BJ (cell line): ENCODE results near the gene HCN3. TPM values are rescaled to one million over a fixed set of nuclear protein-coding genes. Genes with fewer than 3 reads are reported as not detected.
A peak's percentile ranks its signal among the peaks of the same experiment; 100 is the strongest.

Source experiments
- CTCF ChIA-PET: fragments of 350-600 bp; formaldehyde crosslinking; extraction: SDS; loops from one replicate; lab custom pipeline; 2021; ENCODE audit warnings: antibody characterized with exemption, inconsistent platforms; lab: Yijun Ruan, JAX
- POLR2A ChIA-PET: fragments of 300-600 bp; sonication (Branson Sonifier 250); formaldehyde crosslinking; extraction: SDS; loops from one replicate; lab custom pipeline; 2021; ENCODE audit warnings: antibody characterized with exemption; lab: Charles Lee
- DNase-seq: peaks from one replicate; pipeline ENCODE4 v3.0.0-alpha.2; 2011; ENCODE audit warnings: low read depth
- H3K27me3 ChIP-seq: 2 replicates; pipeline ENCODE4 v1.6.0; 2011; ENCODE audit warnings: low read length; ENCODE audit not compliant: control insufficient read depth, insufficient read depth
- H3K36me3 ChIP-seq: 2 replicates; pipeline ENCODE4 v1.5.1; 2011; ENCODE audit warnings: low read length; ENCODE audit not compliant: control insufficient read depth, insufficient read depth
- H3K4me3 ChIP-seq: 2 replicates; pipeline ENCODE4 v1.5.1; 2011; ENCODE audit warnings: low read depth, mild to moderate bottlenecking, control low read depth, low read length
- polyA plus RNA-seq: library from polyadenylated mRNA; depleted of rRNA; stranded (reverse); fragments of >200 nt; gene quantifications from 2 replicates; pipeline ENCODE4 v1.2.3, GENCODE V29; 2011
- TF ChIP-seq, protein P1 (sequence below): IDR thresholded peaks from 2 replicates; pipeline ENCODE4 v1.5.1; 2011; ENCODE audit warnings: low read depth, mild to moderate bottlenecking, control low read depth, inconsistent platforms, low read length, moderate library complexity; ENCODE audit not compliant: insufficient read depth

The HCN3 gene
- polyA plus RNA-seq, 1 experiment = 4.0 TPM

DNA sequence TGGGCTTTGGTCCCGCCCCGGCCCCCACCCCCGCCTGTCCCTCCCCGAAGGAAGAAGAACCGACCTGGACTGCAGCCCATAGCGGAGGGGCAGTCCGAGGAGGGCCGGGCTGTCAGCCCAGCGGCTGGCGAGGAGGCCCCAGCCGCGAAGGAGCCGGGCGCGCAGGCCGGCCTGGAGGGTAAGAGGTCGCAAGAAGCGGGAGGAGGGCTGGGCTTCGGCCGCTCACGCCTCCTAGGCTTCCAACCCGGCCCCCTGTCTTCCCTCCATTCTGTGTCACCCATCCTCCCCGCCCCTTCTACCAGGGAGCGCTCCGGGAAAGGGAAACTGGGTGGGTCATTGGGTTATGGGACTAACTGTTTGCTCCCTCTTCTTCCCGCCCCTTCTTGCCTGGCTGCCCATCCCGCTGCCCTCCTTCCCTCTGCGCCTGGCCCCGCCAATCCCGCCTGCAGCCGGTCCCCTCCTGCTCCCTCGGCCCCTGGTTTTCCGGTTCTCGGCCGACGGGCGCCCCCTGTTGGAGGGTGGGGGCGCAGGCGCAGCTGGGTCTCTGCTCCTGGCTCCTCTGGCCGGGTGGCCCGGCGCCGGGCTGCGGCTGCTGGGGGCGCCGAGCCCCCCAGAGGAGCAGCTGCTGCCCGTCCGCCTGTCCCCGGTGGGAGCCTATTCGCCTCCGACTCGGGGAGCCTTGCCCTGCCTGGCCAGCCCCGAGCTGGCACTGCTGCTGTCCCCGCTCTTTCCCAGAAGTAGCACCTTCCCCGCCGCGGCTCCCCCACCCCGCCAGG is 45.9 kb downstream of the HCN3 start:
- peak; percentile 77 for DNase-seq
- ChIA-PET POLR2A (no interaction called here), CTCF (interaction anchor here (0.5 to 4.3 kb wide), 27 partner anchors 10 to 694 kb away, joined by 3 to 54 read pairs (median 5); partner anchors contain the start of genes CLK2, ENTREP3, HCN3 and THBS3)
- Histone ChIP-seq H3K4me3 (peak overlapping the region; percentile 66), H3K36me3 (0 out of 2 replicates have a peak, but pooled peaks cover 2% of the 10 kb centered on the region), H3K27me3 (no peaks in the 10 kb centered on the region)
- TF ChIP-seq, protein P1, sequence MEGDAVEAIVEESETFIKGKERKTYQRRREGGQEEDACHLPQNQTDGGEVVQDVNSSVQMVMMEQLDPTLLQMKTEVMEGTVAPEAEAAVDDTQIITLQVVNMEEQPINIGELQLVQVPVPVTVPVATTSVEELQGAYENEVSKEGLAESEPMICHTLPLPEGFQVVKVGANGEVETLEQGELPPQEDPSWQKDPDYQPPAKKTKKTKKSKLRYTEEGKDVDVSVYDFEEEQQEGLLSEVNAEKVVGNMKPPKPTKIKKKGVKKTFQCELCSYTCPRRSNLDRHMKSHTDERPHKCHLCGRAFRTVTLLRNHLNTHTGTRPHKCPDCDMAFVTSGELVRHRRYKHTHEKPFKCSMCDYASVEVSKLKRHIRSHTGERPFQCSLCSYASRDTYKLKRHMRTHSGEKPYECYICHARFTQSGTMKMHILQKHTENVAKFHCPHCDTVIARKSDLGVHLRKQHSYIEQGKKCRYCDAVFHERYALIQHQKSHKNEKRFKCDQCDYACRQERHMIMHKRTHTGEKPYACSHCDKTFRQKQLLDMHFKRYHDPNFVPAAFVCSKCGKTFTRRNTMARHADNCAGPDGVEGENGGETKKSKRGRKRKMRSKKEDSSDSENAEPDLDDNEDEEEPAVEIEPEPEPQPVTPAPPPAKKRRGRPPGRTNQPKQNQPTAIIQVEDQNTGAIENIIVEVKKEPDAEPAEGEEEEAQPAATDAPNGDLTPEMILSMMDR = peak; percentile 84

DNA sequence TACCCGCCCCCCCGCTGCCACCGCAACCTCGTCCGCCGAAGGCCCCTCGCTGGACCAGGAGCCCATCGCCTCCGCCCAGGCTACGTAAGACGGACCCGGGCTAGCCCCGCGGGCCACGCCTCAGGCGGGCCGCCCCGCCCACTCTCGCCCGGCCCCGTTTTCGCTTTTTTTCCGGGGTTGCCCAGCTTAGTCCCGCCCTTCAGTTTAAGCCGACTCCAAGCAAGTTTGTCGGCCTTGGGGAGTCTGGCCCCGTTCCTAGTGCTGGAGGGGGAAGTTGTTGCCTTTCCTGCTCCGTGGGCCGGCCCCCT is 46.4 kb downstream of the HCN3 start:
- CTCF ChIA-PET = interaction anchor here (0.5 to 4.3 kb wide), 25 partner anchors 11 to 694 kb away, joined by 3 to 54 read pairs (median 5); partner anchors contain the start of genes HCN3 and THBS3
- TF ChIP-seq, protein P1 = no peak

GRCh38 chr1:155324037-155324716 is 46.9 kb downstream of the HCN3 start:
- ChIA-PET CTCF (interaction anchor here (0.5 to 4.3 kb wide), 25 partner anchors 10 to 695 kb away, joined by 3 to 54 read pairs (median 5); partner anchors contain the start of genes HCN3 and THBS3), POLR2A (interaction anchor here (0.6 kb wide), 1 partner anchor 239 kb away, joined by 3 read pairs; no protein-coding TSS in a partner anchor)
- TF ChIP-seq, protein P1 = no peak
- peak overlapping the region; percentile 66 for H3K4me3 ChIP-seq
- H3K27me3 ChIP-seq = no peaks in the 10 kb centered on the region
- 0 out of 2 replicates have a peak, but pooled peaks cover 2% of the 10 kb centered on the region for H3K36me3 ChIP-seq
- peak; percentile 81 for DNase-seq

More for the DNA sequence above, 46.4 kb downstream of the HCN3 start:
- Histone ChIP-seq H3K27me3 (no peaks in the 10 kb centered on the region), H3K36me3 (0 out of 2 replicates have a peak, but pooled peaks cover 2% of the 10 kb centered on the region), H3K4me3 (peak overlapping the region; percentile 66)
- POLR2A ChIA-PET = interaction anchor here (0.6 kb wide), 1 partner anchor 239 kb away, joined by 3 read pairs; no protein-coding TSS in a partner anchor
- peak; percentile 62 for DNase-seq

DNA sequence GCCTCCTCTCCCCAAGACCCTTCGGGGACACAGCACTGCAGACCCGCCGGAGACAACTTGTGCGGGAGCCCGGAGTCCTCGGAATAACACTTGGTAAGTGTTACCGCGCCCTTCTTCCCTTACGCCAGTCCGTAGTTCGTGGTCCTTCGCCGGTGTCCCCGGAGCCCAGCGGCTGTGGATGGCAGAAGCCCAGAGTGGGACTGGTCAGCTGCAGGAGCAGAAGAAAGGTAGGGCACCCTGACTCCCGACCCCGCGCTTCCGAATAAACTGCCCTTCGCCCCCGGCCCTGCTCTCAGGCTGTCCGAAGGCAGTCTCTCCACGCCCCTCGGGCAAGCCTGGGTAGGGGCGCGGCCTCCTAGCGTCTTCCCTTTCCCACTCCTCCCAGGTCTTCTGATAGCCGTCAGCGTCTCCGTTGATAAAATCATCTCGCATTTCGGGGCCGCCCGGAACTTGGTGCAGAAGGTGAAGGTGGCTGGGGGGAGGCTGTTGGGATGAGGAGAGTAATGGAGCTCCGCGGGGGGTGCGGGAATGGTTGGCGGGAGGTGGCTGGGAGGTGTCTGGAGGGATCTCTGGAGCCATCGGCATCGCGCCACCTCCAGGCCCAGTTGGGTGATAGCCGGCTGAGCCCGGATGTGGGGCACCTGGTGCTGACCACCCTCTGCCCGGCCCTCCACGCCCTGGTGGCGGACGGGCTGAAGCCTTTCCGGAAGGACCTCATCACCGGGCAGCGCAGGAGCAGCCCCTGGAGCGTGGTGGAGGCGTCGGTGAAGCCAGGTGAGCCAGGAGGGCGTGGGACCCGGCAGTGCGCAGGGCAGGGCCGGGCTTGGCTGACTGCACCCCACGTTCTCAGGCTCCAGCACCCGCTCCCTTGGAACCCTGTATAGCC is 47.7 kb downstream of the HCN3 start:
- DNase-seq = no peak
- POLR2A ChIA-PET = no interaction called here
- H3K27me3 ChIP-seq = no peaks in the 10 kb centered on the region
- TF ChIP-seq, protein P1 = peak; percentile 65
- H3K4me3 ChIP-seq = peak overlapping the region; percentile 66
- H3K36me3 ChIP-seq = peaks cover 3% of the 10 kb centered on the region
- CTCF ChIA-PET = interaction anchor here (0.9 to 4.3 kb wide), 13 partner anchors 10 to 270 kb away, joined by 3 to 54 read pairs (median 7); no protein-coding TSS in a partner anchor
